Kidney epithelial cell (primary cell): ENCODE data around the gene GAS6. TPM values are rescaled to one million over a fixed set of nuclear protein-coding genes. Genes with fewer than 3 reads are reported as not detected.
"Not testable (repeated sequence)": the region's sequence is repeated elsewhere in the genome, so short reads cannot be mapped to it uniquely, and the experiment has no call there.

Experiments used
- DNase-seq: peaks from one replicate; pipeline ENCODE4 v3.0.0-alpha.2; 2010; ENCODE audit warnings: low read depth
- H3K27me3 ChIP-seq: 2 replicates; pipeline ENCODE4 v1.6.0; 2011; ENCODE audit warnings: low read length; ENCODE audit not compliant: control insufficient read depth, insufficient read depth
- H3K36me3 ChIP-seq: 2 replicates; pipeline ENCODE4 v1.5.1; 2011; ENCODE audit warnings: low read length; ENCODE audit not compliant: control insufficient read depth, insufficient read depth
- H3K4me3 ChIP-seq: 2 replicates; pipeline ENCODE4 v1.5.1; 2011; ENCODE audit warnings: low read depth, mild to moderate bottlenecking, control low read depth, low read length
- total RNA-seq: library from RNA; depleted of rRNA; stranded (reverse); fragments of >200 nt; gene quantifications from 2 replicates; pipeline ENCODE4 v1.2.3, GENCODE V29; 2015
- TF ChIP-seq, protein P1 (sequence below): IDR thresholded peaks from 2 replicates; pipeline ENCODE4 v1.5.1; 2011; ENCODE audit warnings: mild to moderate bottlenecking, moderate library complexity, low read length, control low read depth, inconsistent platforms; ENCODE audit not compliant: insufficient read depth, poor library complexity, severe bottlenecking

The GAS6 gene
- total RNA-seq, 1 donor from 2014 or later = 99.6 TPM

DNA sequence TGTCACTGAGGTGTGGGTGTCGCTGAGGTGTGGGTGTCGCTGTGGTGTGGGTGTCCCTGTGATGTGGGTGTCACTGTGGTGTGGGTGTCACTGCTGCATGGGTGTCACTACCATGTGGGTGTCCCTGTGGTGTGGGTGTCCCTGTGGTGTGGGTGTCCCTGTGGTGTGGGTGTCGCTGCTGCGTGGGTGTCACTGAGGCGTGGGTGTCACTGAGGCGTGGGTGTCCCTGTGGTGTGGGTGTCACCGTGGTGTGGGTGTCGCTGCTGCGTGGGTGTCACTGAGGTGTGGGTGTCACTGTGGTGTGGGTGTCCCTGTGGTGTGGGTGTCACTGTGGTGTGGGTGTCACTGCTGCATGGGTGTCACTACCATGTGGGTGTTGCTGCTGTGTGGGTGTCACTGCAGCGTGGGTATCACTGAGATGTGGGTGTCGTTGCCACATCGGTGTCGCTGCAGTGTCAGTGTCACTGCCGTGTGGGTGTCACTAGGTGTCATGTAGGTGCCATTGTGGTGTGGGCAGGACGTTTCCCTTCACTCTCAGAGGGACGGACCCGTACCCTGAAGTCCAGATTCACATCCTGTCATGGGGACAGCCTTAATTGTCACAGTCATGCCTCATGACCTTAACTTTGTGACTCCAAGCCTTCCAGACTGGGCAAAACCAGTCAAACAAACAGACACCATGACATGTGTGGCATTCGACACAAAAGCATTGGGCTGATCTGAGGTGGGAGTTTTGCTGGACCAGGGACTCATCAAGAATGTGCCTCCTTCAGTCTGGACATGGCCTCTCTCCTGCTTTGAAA, 12.7 kb upstream of the GAS6 start:
- H3K27me3 ChIP-seq = no peaks in the 10 kb centered on the region
- DNase-seq = no peak
- no peaks in the 10 kb centered on the region for H3K36me3 ChIP-seq
- TF ChIP-seq, protein P1, sequence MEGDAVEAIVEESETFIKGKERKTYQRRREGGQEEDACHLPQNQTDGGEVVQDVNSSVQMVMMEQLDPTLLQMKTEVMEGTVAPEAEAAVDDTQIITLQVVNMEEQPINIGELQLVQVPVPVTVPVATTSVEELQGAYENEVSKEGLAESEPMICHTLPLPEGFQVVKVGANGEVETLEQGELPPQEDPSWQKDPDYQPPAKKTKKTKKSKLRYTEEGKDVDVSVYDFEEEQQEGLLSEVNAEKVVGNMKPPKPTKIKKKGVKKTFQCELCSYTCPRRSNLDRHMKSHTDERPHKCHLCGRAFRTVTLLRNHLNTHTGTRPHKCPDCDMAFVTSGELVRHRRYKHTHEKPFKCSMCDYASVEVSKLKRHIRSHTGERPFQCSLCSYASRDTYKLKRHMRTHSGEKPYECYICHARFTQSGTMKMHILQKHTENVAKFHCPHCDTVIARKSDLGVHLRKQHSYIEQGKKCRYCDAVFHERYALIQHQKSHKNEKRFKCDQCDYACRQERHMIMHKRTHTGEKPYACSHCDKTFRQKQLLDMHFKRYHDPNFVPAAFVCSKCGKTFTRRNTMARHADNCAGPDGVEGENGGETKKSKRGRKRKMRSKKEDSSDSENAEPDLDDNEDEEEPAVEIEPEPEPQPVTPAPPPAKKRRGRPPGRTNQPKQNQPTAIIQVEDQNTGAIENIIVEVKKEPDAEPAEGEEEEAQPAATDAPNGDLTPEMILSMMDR = no peak
- H3K4me3 ChIP-seq = no peak overlapping the region

DNA sequence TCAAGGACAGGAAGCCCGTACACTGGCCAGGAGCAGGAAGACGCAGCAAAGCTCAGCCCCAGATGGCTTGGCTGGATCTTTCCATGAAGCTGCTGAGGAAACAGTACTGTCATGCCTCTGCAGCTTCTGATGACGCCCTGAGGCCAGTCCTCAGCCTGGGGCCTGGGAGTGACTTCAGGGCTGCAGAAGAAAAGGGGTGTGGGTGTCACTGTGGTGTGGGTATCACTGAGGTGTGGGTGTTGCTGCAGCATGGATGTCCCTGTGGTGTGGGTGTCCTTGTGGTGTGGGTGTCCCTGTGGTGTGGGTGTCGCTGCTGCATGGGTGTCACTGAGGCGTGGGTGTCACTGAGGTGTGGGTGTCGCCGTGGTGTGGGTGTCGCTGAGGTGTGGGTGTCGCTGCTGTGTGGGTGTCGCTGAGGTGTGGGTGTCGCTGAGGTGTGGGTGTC, 12.0 kb upstream of the GAS6 start:
- no peak overlapping the region for H3K4me3 ChIP-seq
- DNase-seq = no peak
- H3K36me3 ChIP-seq = no peaks in the 10 kb centered on the region
- no peaks in the 10 kb centered on the region for H3K27me3 ChIP-seq
- TF ChIP-seq, protein P1 = no peak

DNA sequence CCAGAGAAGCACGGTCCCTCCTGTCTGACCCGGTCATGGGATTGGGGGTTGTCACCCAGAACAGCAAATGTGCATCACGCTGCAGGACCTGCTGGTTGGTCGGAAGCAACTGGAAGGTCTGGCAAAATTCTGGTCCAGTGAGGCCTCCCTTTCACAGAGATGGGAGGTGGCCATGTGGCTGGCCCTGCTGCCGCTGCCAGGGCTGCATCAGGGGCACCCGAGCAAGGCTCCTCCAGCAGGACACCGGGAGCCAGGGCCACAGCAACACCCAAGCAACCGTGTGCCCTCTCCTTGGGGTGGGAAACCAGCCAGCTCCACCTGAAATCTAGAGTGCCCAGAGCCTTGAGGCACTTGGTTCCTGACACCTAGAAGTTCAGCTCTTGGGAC, 11.5 kb upstream of the GAS6 start:
- Histone ChIP-seq H3K36me3 (no peaks in the 10 kb centered on the region), H3K27me3 (no peaks in the 10 kb centered on the region), H3K4me3 (no peak overlapping the region)
- TF ChIP-seq, protein P1 = no peak
- no peak for DNase-seq

DNA sequence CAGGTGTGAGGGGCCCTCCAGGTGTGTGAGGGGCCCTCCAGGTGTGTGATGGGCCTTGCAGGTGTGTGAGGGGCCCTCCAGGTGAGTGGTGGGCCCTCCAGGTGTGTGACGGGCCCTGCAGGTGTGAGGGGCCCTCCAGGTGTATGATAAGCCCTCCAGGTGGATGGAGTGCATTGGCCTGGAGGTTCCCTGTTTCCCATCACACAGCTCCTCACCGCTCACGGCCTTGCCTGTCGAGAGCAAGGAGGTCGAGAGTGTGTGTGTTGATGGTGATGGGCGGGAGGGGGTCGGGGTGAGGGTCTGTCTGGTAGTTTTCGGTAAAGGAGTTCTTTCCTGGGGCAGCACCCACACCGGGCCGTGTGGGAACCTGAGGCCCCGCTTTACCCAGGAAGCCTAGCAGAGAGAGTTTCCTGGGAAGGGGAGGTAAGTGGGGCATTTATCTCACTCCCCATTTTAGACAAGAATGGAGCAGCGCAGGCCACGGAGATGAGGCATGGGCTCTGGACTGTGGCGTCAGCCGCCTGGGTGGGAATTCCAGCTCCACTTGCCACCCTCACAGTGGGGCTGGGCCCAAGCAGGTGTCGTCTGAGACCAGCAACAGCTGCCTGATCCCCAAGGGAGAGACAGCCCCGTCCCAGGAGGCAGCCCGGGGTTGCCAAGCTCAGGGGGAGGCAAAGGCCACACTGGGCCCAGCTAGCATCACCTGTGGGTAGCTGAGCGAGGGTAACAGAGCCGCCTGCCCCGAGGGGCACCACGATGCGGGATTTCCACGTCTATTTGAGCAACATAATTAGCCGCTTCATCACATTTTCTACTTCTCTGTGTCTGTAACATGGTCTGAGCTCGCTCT, 10.9 kb upstream of the GAS6 start:
- DNase-seq = no peak
- H3K4me3 ChIP-seq = no peak overlapping the region
- no peaks in the 10 kb centered on the region for H3K27me3 ChIP-seq
- no peaks in the 10 kb centered on the region for H3K36me3 ChIP-seq
- TF ChIP-seq, protein P1 = no peak

DNA sequence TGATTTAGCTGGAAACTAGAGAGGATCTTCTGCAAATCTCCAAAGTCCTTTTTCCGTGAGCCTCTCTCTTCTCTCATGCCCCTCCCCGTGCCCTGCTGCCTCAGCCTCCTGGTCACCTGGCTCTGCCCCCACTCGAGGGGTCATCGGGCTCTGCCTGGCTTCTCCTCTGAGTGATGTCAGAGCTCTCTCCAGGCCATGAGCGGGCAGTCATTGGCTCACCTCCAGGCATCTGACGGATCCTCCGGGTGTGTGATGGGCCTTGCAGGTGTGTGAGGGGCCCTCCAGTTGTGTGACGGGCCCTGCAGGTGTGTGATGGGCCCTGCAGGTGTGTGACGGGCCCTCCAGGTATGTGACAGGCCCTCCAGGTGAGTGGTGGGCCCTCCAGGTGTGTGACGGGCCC, 10.3 kb upstream of the GAS6 start:
- Histone ChIP-seq H3K27me3 (no peaks in the 10 kb centered on the region), H3K4me3 (no peak overlapping the region), H3K36me3 (no peaks in the 10 kb centered on the region)
- TF ChIP-seq, protein P1 = no peak
- no peak for DNase-seq

DNA sequence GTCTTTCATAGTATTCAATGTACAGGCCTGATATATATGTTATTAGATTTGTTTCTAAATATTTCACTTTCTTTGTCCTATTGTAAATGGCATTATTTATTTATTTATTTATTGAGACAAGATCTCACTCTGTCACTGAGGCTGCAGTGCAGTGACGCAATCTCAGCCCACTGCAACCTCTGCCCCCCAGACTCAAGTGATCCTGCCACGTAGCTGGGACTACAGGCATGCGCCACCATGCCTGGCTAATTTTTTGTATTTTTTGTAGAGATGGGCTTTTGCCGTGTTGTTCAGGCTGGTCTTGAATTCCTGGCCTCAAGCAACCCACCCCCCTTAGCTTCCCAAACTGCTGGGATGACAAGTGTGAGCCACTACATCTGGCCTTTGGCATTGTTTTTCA, 5.4 kb upstream of the GAS6 start:
- no peak overlapping the region for H3K4me3 ChIP-seq
- H3K36me3 ChIP-seq = no peaks in the 10 kb centered on the region
- no peak for DNase-seq
- no peaks in the 10 kb centered on the region for H3K27me3 ChIP-seq
- TF ChIP-seq, protein P1 = no peak

DNA sequence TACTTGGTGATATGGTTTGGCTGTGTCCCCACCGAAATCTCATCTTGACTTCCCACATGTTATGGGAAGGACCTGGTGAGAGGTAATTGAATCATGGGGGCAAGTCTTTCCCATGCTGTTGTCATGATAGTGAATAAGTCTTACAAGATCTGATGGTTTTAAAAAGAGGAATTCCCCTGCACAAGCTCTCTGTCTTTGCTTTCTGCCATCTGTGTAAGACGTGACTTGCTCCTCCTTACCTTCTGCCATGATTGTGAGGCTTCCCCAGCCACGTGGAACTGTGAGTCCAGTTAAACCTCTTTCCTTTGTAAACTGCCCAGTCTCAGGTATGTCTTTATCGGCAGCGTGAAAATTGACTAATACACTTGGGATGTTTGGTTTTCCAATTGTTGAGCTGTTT, 4.0 kb upstream of the GAS6 start:
- H3K27me3 ChIP-seq, H3K4me3 ChIP-seq, H3K36me3 ChIP-seq, DNase-seq: not testable (repeated sequence)
